Mammary epithelial cell (primary cell): Measurements from ENCODE around the gene GUCD1.

Experiments
- EZH2 ChIP-seq: IDR thresholded peaks from 2 replicates; pipeline ENCODE4 v1.6.1; 2012; ENCODE audit warnings: low read length, inconsistent platforms, borderline replicate concordance
- TF ChIP-seq, protein P1 (sequence below), 2 donors: IDR thresholded peaks in 1 of 2; conservative IDR thresholded peaks in 1 of 2; 2 replicates each; pipeline ENCODE4 v1.5.1; 2011 to 2012; ENCODE audit warnings: inconsistent platforms in 2 of 2, low read length in 2 of 2, mild to moderate bottlenecking in 2 of 2, control low read depth in 1 of 2, low read depth in 1 of 2; ENCODE audit not compliant: insufficient read depth in 1 of 2; ENCODE audit errors: extremely low read depth in 1 of 2

DNA sequence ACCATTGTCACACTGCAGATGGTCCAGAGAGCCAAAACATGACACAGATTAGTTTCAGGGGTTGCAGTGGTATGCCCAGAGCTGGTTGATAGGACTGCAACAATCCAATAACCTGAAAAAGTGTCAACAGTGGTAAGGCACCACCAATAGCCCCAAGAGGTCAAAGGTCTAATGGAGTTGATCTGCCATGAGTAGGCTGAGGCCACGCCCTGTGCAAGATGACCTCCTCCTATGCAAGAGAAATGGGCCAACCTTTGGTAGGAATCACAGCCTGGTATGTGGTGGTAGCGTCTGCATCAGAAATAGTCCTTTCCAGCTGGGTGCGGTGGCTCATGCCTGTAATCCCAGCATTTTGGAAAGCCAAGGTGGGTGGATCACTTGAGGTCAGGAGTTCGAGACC lies 19.6 kb downstream of the GUCD1 start:
- TF ChIP-seq, protein P1, sequence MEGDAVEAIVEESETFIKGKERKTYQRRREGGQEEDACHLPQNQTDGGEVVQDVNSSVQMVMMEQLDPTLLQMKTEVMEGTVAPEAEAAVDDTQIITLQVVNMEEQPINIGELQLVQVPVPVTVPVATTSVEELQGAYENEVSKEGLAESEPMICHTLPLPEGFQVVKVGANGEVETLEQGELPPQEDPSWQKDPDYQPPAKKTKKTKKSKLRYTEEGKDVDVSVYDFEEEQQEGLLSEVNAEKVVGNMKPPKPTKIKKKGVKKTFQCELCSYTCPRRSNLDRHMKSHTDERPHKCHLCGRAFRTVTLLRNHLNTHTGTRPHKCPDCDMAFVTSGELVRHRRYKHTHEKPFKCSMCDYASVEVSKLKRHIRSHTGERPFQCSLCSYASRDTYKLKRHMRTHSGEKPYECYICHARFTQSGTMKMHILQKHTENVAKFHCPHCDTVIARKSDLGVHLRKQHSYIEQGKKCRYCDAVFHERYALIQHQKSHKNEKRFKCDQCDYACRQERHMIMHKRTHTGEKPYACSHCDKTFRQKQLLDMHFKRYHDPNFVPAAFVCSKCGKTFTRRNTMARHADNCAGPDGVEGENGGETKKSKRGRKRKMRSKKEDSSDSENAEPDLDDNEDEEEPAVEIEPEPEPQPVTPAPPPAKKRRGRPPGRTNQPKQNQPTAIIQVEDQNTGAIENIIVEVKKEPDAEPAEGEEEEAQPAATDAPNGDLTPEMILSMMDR (conservative IDR thresholded peaks at IDR 0.05 in 1 of 2, IDR thresholded peaks at IDR 0.05 in 1 of 2; ENCODE audit: extremely low read depth in 1 of 2, insufficient read depth in 1 of 2, low read depth in 1 of 2, low read length in 2 of 2): no peak
- no peak for TF ChIP-seq EZH2
